ENCODE measurements around the gene TLR3.
"Not testable (repeated sequence)": the region's sequence is repeated elsewhere in the genome, so short reads cannot be mapped to it uniquely, and the experiment has no call there.

TLR3 gene

GRCh38 chr4:186068581-186069348 lies at the start of gene TLR3:
TLR3 (plus strand) TSS chr4:186069156; CDS start chr4:186076620, 7,464 bp downstream.
- DNase-seq: no peak

- DNase-seq: no peak
Measured at GRCh38 chr4:186019269-186019668, 49.7 kb upstream of the TLR3 start.

DNA sequence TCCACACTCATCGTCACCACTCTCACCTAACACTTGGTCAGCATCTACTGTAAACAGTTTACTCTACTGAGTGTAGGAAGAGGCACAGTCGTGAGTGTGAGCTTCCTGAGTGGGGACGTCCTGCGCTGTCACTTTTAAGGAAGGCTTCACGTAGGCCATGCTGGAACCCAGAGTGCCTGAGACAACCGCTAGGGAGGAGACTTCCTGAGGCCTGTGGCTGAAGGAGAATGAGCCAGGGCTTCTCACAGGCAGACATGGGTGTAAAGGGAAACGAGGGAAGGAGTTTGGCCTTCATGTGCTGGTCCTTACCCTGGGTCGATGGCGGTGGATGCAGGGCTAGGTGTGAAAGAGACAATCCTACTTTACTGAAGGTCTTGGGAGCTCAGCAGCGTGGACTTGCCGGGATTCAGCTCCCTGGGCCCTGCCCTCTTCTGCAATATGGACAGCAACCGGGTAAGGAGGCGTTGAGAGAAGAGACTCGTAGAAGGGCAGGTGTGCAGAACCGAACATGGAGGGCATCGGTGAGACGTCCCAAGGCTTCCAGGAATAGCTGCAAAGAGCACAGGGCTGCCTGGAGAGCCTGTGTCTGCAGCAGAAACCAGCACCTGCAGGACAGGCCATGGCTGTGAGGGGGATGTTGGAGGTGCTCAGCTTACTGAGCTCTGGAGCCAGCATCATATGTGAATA lies 48.7 kb upstream of the TLR3 start:
- DNase-seq: no peak

GRCh38 chr4:186020793-186021407 lies 48.1 kb upstream of the TLR3 start:
- DNase-seq: no peak

- DNase-seq: peak; percentile 69 to 89
Measured at GRCh38 chr4:186021461-186022167, 47.3 kb upstream of the TLR3 start.

DNA sequence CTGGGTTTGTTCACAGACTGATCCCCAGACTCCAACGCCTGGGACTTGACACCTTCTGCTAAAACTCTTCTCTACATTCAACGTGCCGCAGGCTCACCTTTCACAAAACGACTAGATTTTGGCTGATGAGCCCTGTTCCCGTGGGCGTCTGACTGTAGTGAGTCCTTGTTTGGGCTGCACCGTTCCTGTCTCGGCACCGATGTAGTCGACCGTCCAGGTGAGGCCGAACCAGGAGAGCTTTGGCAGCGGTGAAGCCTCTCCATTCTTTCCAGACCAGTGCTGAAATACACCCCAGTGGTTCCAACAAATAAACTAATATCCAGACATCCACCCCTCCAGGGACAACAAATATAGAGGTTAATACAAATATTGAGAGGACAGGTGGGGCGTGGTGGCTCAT lies 45.0 kb upstream of the TLR3 start:
- DNase-seq: no peak

GRCh38 chr4:186024637-186025407 lies 44.1 kb upstream of the TLR3 start:
- DNase-seq: no peak

- DNase-seq: no peak
Measured at GRCh38 chr4:186025408-186025690, 43.6 kb upstream of the TLR3 start.

DNA sequence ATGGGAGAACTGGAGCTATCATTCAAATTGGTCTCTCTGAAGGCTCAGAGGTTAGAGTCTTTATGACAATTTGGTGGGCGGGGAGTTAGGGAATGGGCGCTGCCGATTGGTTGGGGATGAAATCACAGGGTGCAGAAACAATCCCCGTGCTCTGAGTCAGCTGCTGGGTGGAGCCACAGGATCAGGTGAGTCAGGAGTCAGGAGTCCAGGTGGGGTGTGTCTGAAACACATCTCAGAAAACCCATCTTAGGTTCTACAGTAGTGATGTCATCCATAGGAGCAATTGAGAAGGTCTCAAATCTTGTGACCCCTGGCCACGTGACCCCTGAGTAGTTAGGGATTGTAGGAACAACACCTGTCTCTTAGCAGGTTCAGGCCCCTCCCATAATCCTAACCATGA lies 41.6 kb upstream of the TLR3 start:
- DNase-seq: no peak

GRCh38 chr4:186029571-186030398 lies 39.2 kb upstream of the TLR3 start:
- DNase-seq: peak in 1 of 2 experiments; percentile 21

- no peak for DNase-seq
Measured at GRCh38 chr4:186030399-186030775, 38.6 kb upstream of the TLR3 start.

- DNase-seq: no peak
Measured at GRCh38 chr4:186030795-186031194, 38.2 kb upstream of the TLR3 start.

DNA sequence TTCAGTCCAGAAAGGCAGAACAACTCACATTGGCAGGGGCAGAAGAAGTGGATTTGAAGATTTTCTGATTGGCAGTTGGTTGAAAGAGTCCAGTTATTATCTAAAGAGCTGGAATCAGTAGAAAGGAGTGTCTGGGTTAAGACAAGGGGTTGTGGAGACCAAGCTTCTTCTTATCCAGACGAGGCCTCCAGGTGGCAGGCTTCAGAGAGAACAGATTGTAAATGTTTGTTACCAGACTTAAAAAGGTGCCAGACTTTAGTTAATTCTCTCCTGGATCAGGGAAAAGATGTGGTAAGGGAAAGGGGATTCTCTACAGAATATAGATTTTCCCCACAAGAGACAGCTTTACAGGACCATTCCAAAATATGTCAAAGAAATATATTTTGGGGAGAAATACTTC lies 36.7 kb upstream of the TLR3 start:
- peak in 1 of 2 experiments; percentile 17 for DNase-seq

DNA sequence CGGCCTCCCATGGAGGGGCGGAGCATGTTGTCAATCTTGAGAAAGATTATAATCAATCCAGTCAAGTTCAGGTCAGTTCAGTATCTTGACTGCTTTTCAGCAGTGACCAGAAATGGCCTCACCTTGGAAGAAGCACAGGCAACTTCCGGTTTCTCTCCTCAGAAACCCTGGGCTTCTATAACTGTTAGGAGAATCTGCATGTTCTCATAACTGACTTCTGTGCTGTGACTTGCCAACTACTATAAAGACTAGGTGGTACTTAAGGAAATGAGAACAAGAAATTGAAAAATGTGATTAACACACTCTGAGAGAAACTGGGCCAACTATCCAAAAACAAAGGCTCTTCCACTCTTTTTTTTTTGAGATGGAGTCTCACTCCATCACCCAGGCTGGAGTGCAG lies 35.9 kb upstream of the TLR3 start:
- no peak for DNase-seq

GRCh38 chr4:186034613-186035012 lies 34.3 kb upstream of the TLR3 start:
- not testable (repeated sequence) for DNase-seq

DNA sequence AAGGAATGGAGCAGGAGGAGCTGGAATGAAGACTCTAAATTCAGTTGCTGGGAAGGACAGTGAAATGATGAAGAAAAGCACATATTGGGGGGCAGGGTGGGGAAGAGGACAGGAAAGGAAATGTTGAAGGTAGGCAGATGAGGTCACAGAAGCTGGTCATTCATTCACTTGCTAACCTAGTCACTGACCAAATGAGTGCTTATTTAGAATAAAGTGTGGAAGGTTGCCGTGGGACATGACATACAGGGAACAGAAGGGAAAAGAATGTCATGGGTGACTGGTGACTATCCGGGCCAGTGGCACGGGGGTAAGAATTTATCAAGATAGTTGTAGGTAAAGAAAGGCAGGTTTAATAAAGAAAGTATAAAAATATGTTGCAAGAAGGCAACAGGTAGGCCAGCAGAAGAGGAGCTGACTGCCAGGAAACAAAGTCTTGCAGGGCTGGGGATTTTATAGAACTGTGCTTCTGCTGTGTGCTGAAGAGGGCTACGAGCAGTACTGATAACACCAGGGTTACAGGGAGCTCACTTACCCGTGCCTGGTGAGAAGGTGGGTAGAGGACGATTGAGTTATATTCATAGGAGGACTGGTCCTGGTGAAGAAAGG lies 31.9 kb upstream of the TLR3 start:
- no peak for DNase-seq

GRCh38 chr4:186037692-186038658 lies 31.0 kb upstream of the TLR3 start:
- peak; percentile 34 to 73 for DNase-seq

DNA sequence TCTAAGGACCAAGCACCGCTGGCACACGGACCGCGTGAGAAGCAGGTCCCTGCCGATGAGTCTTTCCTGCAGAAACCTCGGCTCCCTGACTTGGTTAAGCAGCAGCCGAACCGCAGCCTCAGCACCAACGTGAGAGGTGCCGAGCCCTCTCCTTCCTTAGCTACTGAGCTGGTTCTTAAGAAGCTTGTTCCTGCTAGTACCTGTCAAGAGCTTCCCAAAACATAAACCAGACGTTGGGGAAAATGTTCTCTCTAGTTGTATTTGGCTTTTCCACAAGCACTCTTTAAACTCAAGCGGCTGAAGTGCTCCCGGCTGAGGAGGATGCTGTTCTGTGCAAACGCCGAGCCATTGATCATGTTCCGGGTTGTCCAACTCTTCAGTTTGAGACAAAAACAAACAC lies 29.3 kb upstream of the TLR3 start:
- no peak for DNase-seq

DNA sequence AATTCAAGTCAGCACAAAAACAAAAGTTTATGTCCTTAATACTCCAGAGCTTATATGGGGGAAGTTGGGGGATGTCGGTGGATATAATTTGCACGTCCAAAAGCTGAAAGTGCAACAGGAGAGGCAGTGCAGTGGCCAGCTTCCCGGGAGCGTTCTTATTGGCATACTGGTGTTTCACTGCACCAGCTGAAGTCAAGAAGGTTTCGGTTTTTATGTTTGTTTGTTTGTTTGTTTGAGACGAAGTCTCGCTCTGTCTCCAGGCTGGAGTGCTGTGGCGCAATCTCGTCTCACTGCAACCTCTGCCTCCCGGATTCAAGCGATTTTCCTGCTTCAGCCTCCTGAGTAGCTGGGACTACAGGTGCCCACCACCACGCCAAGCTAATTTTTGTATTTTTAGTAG lies 28.6 kb upstream of the TLR3 start:
- no peak for DNase-seq

GRCh38 chr4:186047501-186047900 lies 21.5 kb upstream of the TLR3 start:
- not testable (repeated sequence) for DNase-seq
